Measurements from ENCODE around the gene VWA5B1. TPM values are rescaled to one million over a fixed set of nuclear protein-coding genes. Genes with fewer than 3 reads are reported as not detected.

The VWA5B1 gene
- total and polyA plus RNA-seq, 2 of the 4 experiments (the other 2 are of a cell fraction) = not detected

GRCh38 chr1:20323613-20323920, 32.9 kb downstream of the VWA5B1 start:
- CTCF ChIA-PET = no interaction called here
- Histone ChIP-seq H2AK9ac (replicated peaks; ENCODE audit: low read depth, low read length, poor library complexity) (no peak overlapping the region), H3K23ac (ENCODE audit: low read depth, low read length) (no peak overlapping the region), H2AFZ (replicated peaks; ENCODE audit: low read length, poor library complexity) (no peak overlapping the region), H3K18ac (ENCODE audit: low read depth, low read length) (no peak overlapping the region), H4K20me1 (ENCODE audit: insufficient read depth, low read length) (no peaks in the 10 kb centered on the region), H4K8ac (ENCODE audit: low read depth in 2 of 2, low read length in 2 of 2) (no peak overlapping the region), H2BK120ac (ENCODE audit: low read depth, low read length) (no peak overlapping the region), H3K4ac (ENCODE audit: low read depth, low read length) (no peak overlapping the region), H3K56ac (ENCODE audit: extremely low read depth, insufficient read depth, low read length) (no peak overlapping the region), H3K14ac (replicated peaks; ENCODE audit: low read depth, low read length) (no peak overlapping the region), H3K36me3 (ENCODE audit: control insufficient read depth, insufficient read depth, low read length) (no peaks in the 10 kb centered on the region), H3K4me2 (ENCODE audit: low read depth, low read length) (no peak overlapping the region), H2BK20ac (ENCODE audit: low read depth, low read length) (no peak overlapping the region), H2BK15ac (ENCODE audit: low read depth, low read length) (no peak overlapping the region; the same call in 2 of the 3 replicates), H3K9me3 (ENCODE audit: control insufficient read depth, insufficient read depth, low read length) (no peaks in the 10 kb centered on the region), H3K79me1 (ENCODE audit: low read depth in 1 of 2, low read length in 2 of 2) (no peaks in the 10 kb centered on the region), H3K4me3 (ENCODE audit: insufficient read depth, low read depth, low read length) (no peak overlapping the region), H3K27me3 (ENCODE audit: control insufficient read depth, insufficient read depth, low read length) (peaks cover 16% of the 10 kb centered on the region), H2BK5ac (ENCODE audit: low read depth, low read length, poor library complexity, severe bottlenecking) (no peak overlapping the region), H3K27ac (ENCODE audit: insufficient read depth, low read length) (no peak overlapping the region), H3K9me1 (ENCODE audit: insufficient read depth, low read length) (no peaks in the 10 kb centered on the region; the same call in 1 of the 2 replicates), H3K9ac (ENCODE audit: low read depth, low read length) (no peak overlapping the region), H2AK5ac (ENCODE audit: low read depth, low read length) (0 out of 2 replicates have a peak overlapping the region, but pooled peaks have one; percentile 11), H3K4me1 (ENCODE audit: control insufficient read depth, insufficient read depth, low read length) (peaks cover 9% of the 10 kb centered on the region; the same call in 1 of the 2 replicates), H4K5ac (ENCODE audit: low read depth, low read length) (no peak overlapping the region), H4K91ac (ENCODE audit: insufficient read depth, low read depth, low read length) (no peak overlapping the region; the same call in 1 of the 2 replicates)
- ATAC-seq (ENCODE audit: low read depth) = no peak
- TF ChIP-seq POLR2A (IDR thresholded peaks at IDR 0.05; ENCODE audit: low read depth, low read length) (no peak), ELK1 (IDR thresholded peaks at IDR 0.05; ENCODE audit: borderline replicate concordance, low read depth, low read length) (no peak), NFE2L2 (IDR thresholded peaks at IDR 0.05; ENCODE audit: low read depth, low read length) (no peak), BHLHE40 (IDR thresholded peaks at IDR 0.05; ENCODE audit: low read depth, low read length) (no peak), MAZ (IDR thresholded peaks at IDR 0.05; ENCODE audit: borderline replicate concordance, low read depth, low read length) (no peak), FOS (IDR thresholded peaks at IDR 0.05; ENCODE audit: low read depth, low read length) (no peak), SMC3 (IDR thresholded peaks at IDR 0.05; ENCODE audit: low read depth, low read length) (no peak), MXI1 (IDR thresholded peaks at IDR 0.05; ENCODE audit: borderline replicate concordance, low read depth, low read length) (no peak), RAD21 (IDR thresholded peaks at IDR 0.05; ENCODE audit: low read length) (no peak), CHD1 (IDR thresholded peaks at IDR 0.05; ENCODE audit: low read depth, low read length) (no peak), CTCF (conservative IDR thresholded peaks at IDR 0.05; ENCODE audit: low read depth, low read length) (no peak), RFX5 (IDR thresholded peaks at IDR 0.05; ENCODE audit: low read depth, low read length) (no peak), MAFK (IDR thresholded peaks at IDR 0.05; ENCODE audit: low read depth, low read length) (no peak), RCOR1 (IDR thresholded peaks at IDR 0.05; ENCODE audit: insufficient replicate concordance, low read length) (no peak), CEBPB (IDR thresholded peaks at IDR 0.05; ENCODE audit: low read depth, low read length) (no peak), USF2 (IDR thresholded peaks at IDR 0.05; ENCODE audit: low read depth, low read length) (no peak)
- POLR2A ChIA-PET (ENCODE audit: unreplicated experiment) = no interaction called here
- intact Hi-C loops (cut with micrococcal nuclease) (no loop called here), in situ Hi-C loops (cut with MboI; ENCODE audit: low sequenced_read_pairs) (no loop called here), dilution Hi-C loops (cut with HindIII; ENCODE audit: low sequenced_read_pairs, unreplicated experiment) (no loop called here)
- DNase-seq = peak; percentile 12
- BruUV-seq (replicated peaks) = no TSS peak
- 40% methylated on average over 1 of the region's 3 CpGs; no CpG with 5 or more reads in 1 of the 2 experiments for WGBS, 2 experiments (ENCODE audit: extremely low coverage in 2 of 2, insufficient read length in 1 of 2)

Measured in IMR-90 (cell line).